Natural killer cell (primary cell): ENCODE data around the gene P3H3. TPM values are rescaled to one million over a fixed set of nuclear protein-coding genes. Genes with fewer than 3 reads are reported as not detected.
"Not testable (repeated sequence)": the region's sequence is repeated elsewhere in the genome, so short reads cannot be mapped to it uniquely, and the experiment has no call there.

Experiments used
- ATAC-seq, 3 donors: fragments of 150-1000 bp in 2 of 3; fragments of 200-7000 bp in 1 of 3; cut with Tn5 transposase; 1 replicate in 1 of 3; 2 replicates in 2 of 3; pipeline ENCODE4 v1.10.0; 2021; ENCODE audit warnings: mild to moderate bottlenecking in 2 of 3, moderate library complexity in 2 of 3
- DNase-seq, 2 donors: peaks; one replicate each; pipeline versions ENCODE4 v3.0.0 to v3.0.0-alpha.2; 2013 to 2021; ENCODE audit warnings: mixed read lengths in 1 of 2
- H3K27ac ChIP-seq: one replicate; pipeline ENCODE4 v1.5.1; 2013; ENCODE audit warnings: mild to moderate bottlenecking, low read length
- H3K27me3 ChIP-seq: one replicate; pipeline ENCODE4 v1.6.1; 2013; ENCODE audit warnings: low read length; ENCODE audit not compliant: control insufficient read depth, insufficient read depth
- H3K36me3 ChIP-seq: one replicate; pipeline ENCODE4 v1.6.1; 2013; ENCODE audit warnings: low read length; ENCODE audit not compliant: control insufficient read depth, insufficient read depth
- H3K4me1 ChIP-seq: one replicate; pipeline ENCODE4 v1.6.1; 2013; ENCODE audit warnings: low read length; ENCODE audit not compliant: control insufficient read depth, insufficient read depth
- H3K4me3 ChIP-seq: one replicate; pipeline ENCODE4 v1.5.1; 2013; ENCODE audit warnings: low read length
- H3K9me3 ChIP-seq: one replicate; pipeline ENCODE4 v1.6.1; 2013; ENCODE audit warnings: low read length; ENCODE audit not compliant: control insufficient read depth, insufficient read depth
- H3K27ac Mint-ChIP-seq, 2 donors: one replicate each; pipeline ENCODE4 v1.8.0; 2022; ENCODE audit warnings: mild to moderate bottlenecking in 2 of 2, mixed read lengths in 2 of 2, moderate library complexity in 1 of 2
- H3K27me3 Mint-ChIP-seq, 2 donors: one replicate each; pipeline ENCODE4 v1.8.0; 2022; ENCODE audit warnings: low read depth in 2 of 2, mixed read lengths in 2 of 2
- H3K36me3 Mint-ChIP-seq: one replicate; pipeline ENCODE4 v1.8.0; 2022; ENCODE audit warnings: mixed read lengths
- H3K4me1 Mint-ChIP-seq, 2 donors: one replicate each; pipeline ENCODE4 v1.8.0; 2022; ENCODE audit warnings: mixed read lengths in 2 of 2
- H3K4me3 Mint-ChIP-seq: one replicate; pipeline ENCODE4 v1.8.0; 2022; ENCODE audit warnings: mild to moderate bottlenecking, moderate library complexity, mixed read lengths
- H3K9me3 Mint-ChIP-seq, 2 donors: one replicate each; pipeline ENCODE4 v1.8.0; 2022; ENCODE audit warnings: mixed read lengths in 2 of 2
- CTCF ChIP-seq: fragments of 200-600 bp; IDR thresholded peaks from one replicate; pipeline ENCODE4 v1.8.0; 2022; ENCODE audit warnings: antibody characterized with exemption
- WGBS: methylation state at CpG from one replicate; pipeline ENCODE4 v1.1.7; 2013; ENCODE audit warnings: missing lambda C conversion rate; ENCODE audit not compliant: insufficient coverage; 5-methylcytosine and 5-hydroxymethylcytosine counted together
- intact Hi-C: fragments of 100-400 bp; cut with micrococcal nuclease; formaldehyde crosslinking; loops from one replicate; pipeline ENCODE4 v1.14.2; 2022
- total RNA-seq, 4 donors: library from RNA; stranded (reverse); fragments of 120-200 nt in 1 of 4; gene quantifications; one replicate each; pipeline versions ENCODE4 v1.2.3 to v1.2.4, GENCODE V29; 2013 to 2022

P3H3 gene
- total RNA-seq, 3 donors from 2014 or later (not counting 1 experiment from before 2014, with no cell fraction given): 0.72 to 1.8 TPM; not detected in 1

- H3K36me3 ChIP-seq, H3K4me3 Mint-ChIP-seq, H3K9me3 ChIP-seq, H3K27ac Mint-ChIP-seq, H3K27me3 ChIP-seq, H3K4me1 ChIP-seq, H3K27me3 Mint-ChIP-seq, H3K4me3 ChIP-seq, intact Hi-C loops, DNase-seq, H3K4me1 Mint-ChIP-seq, ATAC-seq, H3K36me3 Mint-ChIP-seq, H3K27ac ChIP-seq, H3K9me3 Mint-ChIP-seq: not testable (repeated sequence)
- 95% methylated on average over 11 of the region's 11 CpGs for WGBS
Observed at GRCh38 chr12:6879824-6880223, 51.6 kb downstream of the P3H3 start.

- no peaks in the 10 kb centered on the region for H3K4me1 ChIP-seq
- H3K27me3 Mint-ChIP-seq: no peaks in the 10 kb centered on the region
- H3K36me3 ChIP-seq: peaks cover 2% of the 10 kb centered on the region
- WGBS: 98% methylated on average over 5 of the region's 5 CpGs
- H3K4me3 ChIP-seq: no peak overlapping the region
- no peaks in the 10 kb centered on the region for H3K27me3 ChIP-seq
- H3K36me3 Mint-ChIP-seq: no peaks in the 10 kb centered on the region
- H3K27ac Mint-ChIP-seq: no peak overlapping the region
- H3K4me1 Mint-ChIP-seq: no peaks in the 10 kb centered on the region
- H3K9me3 Mint-ChIP-seq: no peaks in the 10 kb centered on the region
- no peak for TF ChIP-seq CTCF
- intact Hi-C loops: no loop called here
- DNase-seq (no peak), ATAC-seq (no peak)
- no peak overlapping the region for H3K4me3 Mint-ChIP-seq
- no peaks in the 10 kb centered on the region for H3K9me3 ChIP-seq
- no peak overlapping the region for H3K27ac ChIP-seq
Observed at GRCh38 chr12:6883252-6883651, 55.0 kb downstream of the P3H3 start.

GRCh38 chr12:6883683-6884082, 55.5 kb downstream of the P3H3 start:
- Histone ChIP-seq H3K4me3 (no peak overlapping the region), H3K27me3 (no peaks in the 10 kb centered on the region), H3K27ac (no peak overlapping the region), H3K36me3 (peaks cover 2% of the 10 kb centered on the region), H3K4me1 (no peaks in the 10 kb centered on the region), H3K9me3 (no peaks in the 10 kb centered on the region)
- WGBS: 97% methylated on average over 11 of the region's 11 CpGs
- Mint-ChIP-seq H3K4me3 (no peak overlapping the region), H3K36me3 (no peaks in the 10 kb centered on the region), H3K4me1 (no peaks in the 10 kb centered on the region), H3K27ac (no peak overlapping the region), H3K9me3 (no peaks in the 10 kb centered on the region), H3K27me3 (no peaks in the 10 kb centered on the region)
- no peak for TF ChIP-seq CTCF
- ATAC-seq: no peak
- intact Hi-C loops: no loop called here
- DNase-seq: no peak

GRCh38 chr12:6884539-6884938, 56.3 kb downstream of the P3H3 start:
- H3K27ac Mint-ChIP-seq: no peak overlapping the region
- H3K4me1 Mint-ChIP-seq: no peaks in the 10 kb centered on the region
- 93% methylated on average over 22 of the region's 22 CpGs for WGBS
- H3K36me3 ChIP-seq: peaks cover 2% of the 10 kb centered on the region
- DNase-seq (no peak), ATAC-seq (no peak)
- H3K27ac ChIP-seq: no peak overlapping the region
- H3K4me1 ChIP-seq: no peaks in the 10 kb centered on the region
- no peaks in the 10 kb centered on the region for H3K9me3 Mint-ChIP-seq
- H3K36me3 Mint-ChIP-seq: no peaks in the 10 kb centered on the region
- H3K27me3 Mint-ChIP-seq: no peaks in the 10 kb centered on the region
- no peak overlapping the region for H3K4me3 ChIP-seq
- intact Hi-C loops: no loop called here
- no peaks in the 10 kb centered on the region for H3K9me3 ChIP-seq
- H3K4me3 Mint-ChIP-seq: no peak overlapping the region
- no peaks in the 10 kb centered on the region for H3K27me3 ChIP-seq
- no peak for TF ChIP-seq CTCF

- WGBS: 82% methylated on average over 8 of the region's 15 CpGs
Observed at GRCh38 chr12:6886206-6886999, 58.2 kb downstream of the P3H3 start.

More at GRCh38 chr12:6886206-6886999, 58.2 kb downstream of the P3H3 start:
- H3K9me3 ChIP-seq, DNase-seq, H3K36me3 ChIP-seq, H3K27me3 ChIP-seq, H3K27me3 Mint-ChIP-seq, H3K4me3 Mint-ChIP-seq, H3K9me3 Mint-ChIP-seq, intact Hi-C loops, H3K27ac ChIP-seq, H3K4me3 ChIP-seq, ATAC-seq, H3K27ac Mint-ChIP-seq, H3K4me1 ChIP-seq, H3K36me3 Mint-ChIP-seq: not testable (repeated sequence)
- peaks cover 6 to 10% of the 10 kb centered on the region in 2 donors for H3K4me1 Mint-ChIP-seq
